ENCODE results near the gene RAB3IP. TPM values are rescaled to one million over a fixed set of nuclear protein-coding genes. Genes with fewer than 3 reads are reported as not detected.
A peak's percentile ranks its signal among the peaks of the same experiment; 100 is the strongest.

The RAB3IP gene
- total RNA-seq, 1 donor from 2014 or later: 14.1 TPM

- no peaks in the 10 kb centered on the region for H3K4me1 Mint-ChIP-seq (ENCODE audit: unreplicated experiment)
- no peak overlapping the region for H3K4me3 Mint-ChIP-seq (ENCODE audit: unreplicated experiment)
These were observed 6.6 kb upstream of the RAB3IP start for GRCh38 chr12:69732088-69732487.

GRCh38 chr12:69733638-69734037 lies 5.0 kb upstream of the RAB3IP start:
- no peak overlapping the region for H3K27ac Mint-ChIP-seq (ENCODE audit: unreplicated experiment)
- no peaks in the 10 kb centered on the region for H3K9me3 Mint-ChIP-seq (ENCODE audit: unreplicated experiment)
- no peaks in the 10 kb centered on the region for H3K4me1 Mint-ChIP-seq (ENCODE audit: unreplicated experiment)
- DNase-seq (ENCODE audit: low spot score): no peak
- TF ChIP-seq CTCF (IDR thresholded peaks at IDR 0.05; ENCODE audit: unreplicated experiment): no peak
- H3K4me3 Mint-ChIP-seq (ENCODE audit: unreplicated experiment): no peak overlapping the region
- H3K36me3 Mint-ChIP-seq (ENCODE audit: low read depth, unreplicated experiment): no peaks in the 10 kb centered on the region
- peaks cover 1% of the 10 kb centered on the region for H3K27me3 Mint-ChIP-seq (ENCODE audit: unreplicated experiment)

More at GRCh38 chr12:69732088-69732487, 6.6 kb upstream of the RAB3IP start:
- no peak for DNase-seq (ENCODE audit: low spot score)
- no peak for TF ChIP-seq CTCF (IDR thresholded peaks at IDR 0.05; ENCODE audit: unreplicated experiment)
- Mint-ChIP-seq H3K36me3 (ENCODE audit: low read depth, unreplicated experiment) (no peaks in the 10 kb centered on the region), H3K27ac (ENCODE audit: unreplicated experiment) (no peak overlapping the region), H3K27me3 (ENCODE audit: unreplicated experiment) (no peaks in the 10 kb centered on the region), H3K9me3 (ENCODE audit: unreplicated experiment) (no peaks in the 10 kb centered on the region)

- Mint-ChIP-seq H3K4me1 (ENCODE audit: unreplicated experiment) (peaks cover 5% of the 10 kb centered on the region), H3K36me3 (ENCODE audit: low read depth, unreplicated experiment) (no peaks in the 10 kb centered on the region), H3K4me3 (ENCODE audit: unreplicated experiment) (peak overlapping the region; percentile 93)
These were observed 879 bp downstream of the RAB3IP start for GRCh38 chr12:69739287-69740191.

GRCh38 chr12:69744109-69744508 lies 5.4 kb downstream of the RAB3IP start:
- Mint-ChIP-seq H3K4me3 (ENCODE audit: unreplicated experiment) (no peak overlapping the region), H3K27ac (ENCODE audit: unreplicated experiment) (no peak overlapping the region), H3K27me3 (ENCODE audit: unreplicated experiment) (no peaks in the 10 kb centered on the region), H3K9me3 (ENCODE audit: unreplicated experiment) (no peaks in the 10 kb centered on the region), H3K4me1 (ENCODE audit: unreplicated experiment) (peaks cover 5% of the 10 kb centered on the region), H3K36me3 (ENCODE audit: low read depth, unreplicated experiment) (no peaks in the 10 kb centered on the region)
- DNase-seq (ENCODE audit: low spot score): no peak
- no peak for TF ChIP-seq CTCF (IDR thresholded peaks at IDR 0.05; ENCODE audit: unreplicated experiment)

More at GRCh38 chr12:69739287-69740191, 879 bp downstream of the RAB3IP start:
- peak; percentile 41 for DNase-seq (ENCODE audit: low spot score)
- Mint-ChIP-seq H3K27ac (ENCODE audit: unreplicated experiment) (peak overlapping the region; percentile 62), H3K9me3 (ENCODE audit: unreplicated experiment) (no peaks in the 10 kb centered on the region), H3K27me3 (ENCODE audit: unreplicated experiment) (peaks cover 1% of the 10 kb centered on the region)
- no peak for TF ChIP-seq CTCF (IDR thresholded peaks at IDR 0.05; ENCODE audit: unreplicated experiment)

GRCh38 chr12:69751476-69751875 lies 12.8 kb downstream of the RAB3IP start:
- no peaks in the 10 kb centered on the region for H3K27me3 Mint-ChIP-seq (ENCODE audit: unreplicated experiment)

More at GRCh38 chr12:69751476-69751875, 12.8 kb downstream of the RAB3IP start:
- H3K36me3 Mint-ChIP-seq (ENCODE audit: low read depth, unreplicated experiment): peaks cover 5% of the 10 kb centered on the region
- H3K27ac Mint-ChIP-seq (ENCODE audit: unreplicated experiment): no peak overlapping the region
- no peak for TF ChIP-seq CTCF (IDR thresholded peaks at IDR 0.05; ENCODE audit: unreplicated experiment)
- no peak overlapping the region for H3K4me3 Mint-ChIP-seq (ENCODE audit: unreplicated experiment)
- no peak for DNase-seq (ENCODE audit: low spot score)
- no peaks in the 10 kb centered on the region for H3K4me1 Mint-ChIP-seq (ENCODE audit: unreplicated experiment)
- no peaks in the 10 kb centered on the region for H3K9me3 Mint-ChIP-seq (ENCODE audit: unreplicated experiment)

Measured in endothelial cell (in vitro differentiated cells).